ENCODE results near the gene CAMK2D.

DNA sequence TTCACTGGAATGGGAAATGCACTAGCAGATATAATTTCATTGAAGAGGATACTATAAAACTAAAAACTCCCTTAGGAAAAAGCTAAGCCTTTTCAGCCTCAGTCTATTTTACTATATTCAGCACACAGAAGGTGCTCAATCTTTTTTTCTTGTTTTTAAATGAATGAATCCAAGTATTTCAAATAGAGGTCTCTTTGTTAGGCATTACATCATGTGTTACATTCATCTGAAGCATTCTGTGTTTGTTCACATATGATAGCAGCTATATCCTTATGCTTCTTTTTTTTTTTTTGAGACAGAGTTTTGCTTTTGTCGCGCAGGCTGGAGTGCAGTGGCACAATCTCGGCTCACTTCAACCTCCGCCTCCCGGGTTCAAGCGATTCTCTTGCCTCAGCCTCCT, 278.4 kb downstream of the CAMK2D start:
- TF ChIP-seq, protein P1, sequence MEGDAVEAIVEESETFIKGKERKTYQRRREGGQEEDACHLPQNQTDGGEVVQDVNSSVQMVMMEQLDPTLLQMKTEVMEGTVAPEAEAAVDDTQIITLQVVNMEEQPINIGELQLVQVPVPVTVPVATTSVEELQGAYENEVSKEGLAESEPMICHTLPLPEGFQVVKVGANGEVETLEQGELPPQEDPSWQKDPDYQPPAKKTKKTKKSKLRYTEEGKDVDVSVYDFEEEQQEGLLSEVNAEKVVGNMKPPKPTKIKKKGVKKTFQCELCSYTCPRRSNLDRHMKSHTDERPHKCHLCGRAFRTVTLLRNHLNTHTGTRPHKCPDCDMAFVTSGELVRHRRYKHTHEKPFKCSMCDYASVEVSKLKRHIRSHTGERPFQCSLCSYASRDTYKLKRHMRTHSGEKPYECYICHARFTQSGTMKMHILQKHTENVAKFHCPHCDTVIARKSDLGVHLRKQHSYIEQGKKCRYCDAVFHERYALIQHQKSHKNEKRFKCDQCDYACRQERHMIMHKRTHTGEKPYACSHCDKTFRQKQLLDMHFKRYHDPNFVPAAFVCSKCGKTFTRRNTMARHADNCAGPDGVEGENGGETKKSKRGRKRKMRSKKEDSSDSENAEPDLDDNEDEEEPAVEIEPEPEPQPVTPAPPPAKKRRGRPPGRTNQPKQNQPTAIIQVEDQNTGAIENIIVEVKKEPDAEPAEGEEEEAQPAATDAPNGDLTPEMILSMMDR (IDR thresholded peaks at IDR 0.05): no peak
- TF ChIP-seq POLR2A (IDR thresholded peaks at IDR 0.05): no peak
- TF ChIP-seq POLR2AphosphoS5 (IDR thresholded peaks at IDR 0.05; ENCODE audit: insufficient read depth in 1 of 2, low read depth in 1 of 2): no peak
